WERI-Rb-1 (cell line): Measurements from ENCODE around the gene ZNF224.

Experiments used
- DNase-seq: peaks from one replicate; pipeline ENCODE4 v3.0.0-alpha.2; 2020
- H3K27ac ChIP-seq: fragments of 250-450 bp; sonication (Bioruptor Pico); 2 replicates; pipeline ENCODE4 v1.5.1; 2020; ENCODE audit warnings: mild to moderate bottlenecking, moderate library complexity
- H3K27me3 ChIP-seq: fragments of 250-450 bp; sonication (Bioruptor Pico); 2 replicates; pipeline ENCODE4 v1.5.1; 2021; ENCODE audit warnings: mild to moderate bottlenecking, low read depth, moderate library complexity; ENCODE audit not compliant: insufficient read depth, severe bottlenecking
- H3K36me3 ChIP-seq: fragments of 250-450 bp; sonication (Bioruptor Pico); 2 replicates; pipeline ENCODE4 v1.5.1; 2020; ENCODE audit warnings: mild to moderate bottlenecking, moderate library complexity
- H3K4me3 ChIP-seq: 2 replicates; pipeline ENCODE4 v1.5.1; 2011; ENCODE audit warnings: low read depth, mild to moderate bottlenecking, control low read depth, low read length
- H3K9me3 ChIP-seq: fragments of 250-450 bp; sonication (Bioruptor Pico); 2 replicates; pipeline ENCODE4 v1.5.1; 2021; ENCODE audit warnings: mild to moderate bottlenecking, moderate library complexity; ENCODE audit not compliant: severe bottlenecking
- TF ChIP-seq, protein P1 (sequence below): IDR thresholded peaks from 2 replicates; pipeline ENCODE4 v1.5.1; 2011; ENCODE audit warnings: low read depth, mild to moderate bottlenecking, control low read depth, inconsistent platforms, low read length

ZNF224 gene

GRCh38 chr19:44142059-44142433, 47.9 kb downstream of the ZNF224 start:
- no peak overlapping the region for H3K27ac ChIP-seq
- no peak for DNase-seq
- H3K36me3 ChIP-seq: peaks cover 18% of the 10 kb centered on the region
- TF ChIP-seq, protein P1, sequence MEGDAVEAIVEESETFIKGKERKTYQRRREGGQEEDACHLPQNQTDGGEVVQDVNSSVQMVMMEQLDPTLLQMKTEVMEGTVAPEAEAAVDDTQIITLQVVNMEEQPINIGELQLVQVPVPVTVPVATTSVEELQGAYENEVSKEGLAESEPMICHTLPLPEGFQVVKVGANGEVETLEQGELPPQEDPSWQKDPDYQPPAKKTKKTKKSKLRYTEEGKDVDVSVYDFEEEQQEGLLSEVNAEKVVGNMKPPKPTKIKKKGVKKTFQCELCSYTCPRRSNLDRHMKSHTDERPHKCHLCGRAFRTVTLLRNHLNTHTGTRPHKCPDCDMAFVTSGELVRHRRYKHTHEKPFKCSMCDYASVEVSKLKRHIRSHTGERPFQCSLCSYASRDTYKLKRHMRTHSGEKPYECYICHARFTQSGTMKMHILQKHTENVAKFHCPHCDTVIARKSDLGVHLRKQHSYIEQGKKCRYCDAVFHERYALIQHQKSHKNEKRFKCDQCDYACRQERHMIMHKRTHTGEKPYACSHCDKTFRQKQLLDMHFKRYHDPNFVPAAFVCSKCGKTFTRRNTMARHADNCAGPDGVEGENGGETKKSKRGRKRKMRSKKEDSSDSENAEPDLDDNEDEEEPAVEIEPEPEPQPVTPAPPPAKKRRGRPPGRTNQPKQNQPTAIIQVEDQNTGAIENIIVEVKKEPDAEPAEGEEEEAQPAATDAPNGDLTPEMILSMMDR: no peak
- no peaks in the 10 kb centered on the region for H3K9me3 ChIP-seq
- H3K4me3 ChIP-seq: peak overlapping the region; percentile 93
- no peaks in the 10 kb centered on the region for H3K27me3 ChIP-seq

GRCh38 chr19:44149776-44150175, 55.6 kb downstream of the ZNF224 start:
- Histone ChIP-seq H3K27me3 (no peaks in the 10 kb centered on the region), H3K4me3 (no peak overlapping the region), H3K36me3 (peaks cover 61% of the 10 kb centered on the region), H3K27ac (no peak overlapping the region), H3K9me3 (no peaks in the 10 kb centered on the region)
- TF ChIP-seq, protein P1: no peak
- DNase-seq: no peak

DNA sequence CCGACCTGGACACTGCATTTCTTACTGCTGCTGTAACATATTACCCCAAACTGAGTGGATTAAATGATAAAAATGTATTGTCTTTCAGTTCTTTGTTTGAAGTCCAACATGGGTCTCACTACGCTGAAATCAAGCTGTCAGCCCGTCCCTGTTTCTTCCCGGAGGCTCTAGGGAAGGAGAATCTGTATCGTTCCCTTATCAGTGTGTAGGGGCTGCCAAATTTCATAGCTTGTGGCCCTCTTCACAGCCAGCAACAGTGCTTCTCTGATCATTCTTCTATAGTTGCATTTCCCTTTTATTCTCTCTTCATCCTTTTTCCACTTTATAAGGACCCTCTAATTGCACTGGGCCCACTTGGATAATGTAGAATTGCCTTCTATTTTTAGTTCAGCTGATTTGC, 57.3 kb downstream of the ZNF224 start:
- H3K27me3 ChIP-seq: no peaks in the 10 kb centered on the region
- no peak overlapping the region for H3K27ac ChIP-seq
- peaks cover 66% of the 10 kb centered on the region for H3K36me3 ChIP-seq
- no peak overlapping the region for H3K4me3 ChIP-seq
- TF ChIP-seq, protein P1: no peak
- DNase-seq: no peak
- H3K9me3 ChIP-seq: peaks cover 6% of the 10 kb centered on the region

- Histone ChIP-seq H3K4me3 (no peak overlapping the region), H3K36me3 (peaks cover 43% of the 10 kb centered on the region), H3K27ac (no peak overlapping the region), H3K9me3 (peaks cover 9% of the 10 kb centered on the region), H3K27me3 (no peaks in the 10 kb centered on the region)
- DNase-seq: no peak
- TF ChIP-seq, protein P1: no peak
Measured at GRCh38 chr19:44156475-44156874, 62.3 kb downstream of the ZNF224 start.
